DND-41 (cell line): ENCODE measurements around the gene GDNF.
"Not testable (repeated sequence)": the region's sequence is repeated elsewhere in the genome, so short reads cannot be mapped to it uniquely, and the experiment has no call there.

Source experiments
- ATAC-seq: fragments of 200-7000 bp; cut with Tn5 transposase; 3 replicates; pipeline ENCODE4 v1.9.1; 2021; ENCODE audit warnings: low read depth; ENCODE audit not compliant: insufficient read depth
- DNase-seq: peaks from one replicate; pipeline ENCODE4 v3.0.0-alpha.2; 2020
- H2AFZ ChIP-seq: 2 replicates; pipeline ENCODE4 v1.6.0; 2012; ENCODE audit warnings: low read depth, low read length
- H3K27ac ChIP-seq: 2 replicates; pipeline ENCODE4 v1.5.1; 2012; ENCODE audit warnings: low read length, inconsistent platforms
- H3K27me3 ChIP-seq: fragments of 200-600 bp; sonication (generic); 2 replicates; pipeline ENCODE4 v1.6.0; 2012; ENCODE audit warnings: low read length, mild to moderate bottlenecking, inconsistent platforms; ENCODE audit not compliant: insufficient read depth, poor library complexity
- H3K36me3 ChIP-seq: 2 replicates; pipeline ENCODE4 v1.5.1; 2012; ENCODE audit warnings: low read length, inconsistent platforms; ENCODE audit not compliant: insufficient read depth
- H3K4me1 ChIP-seq: 2 replicates; pipeline ENCODE4 v1.5.1; 2012; ENCODE audit warnings: mild to moderate bottlenecking, low read length; ENCODE audit not compliant: insufficient read depth
- H3K4me2 ChIP-seq: 2 replicates; pipeline ENCODE4 v1.6.0; 2012; ENCODE audit warnings: mild to moderate bottlenecking, moderate library complexity, low read length, inconsistent platforms; ENCODE audit not compliant: insufficient read depth
- H3K4me3 ChIP-seq, 2 experiments: fragments of 200-600 bp in 1 of 2; shearing (Covaris generic) in 1 of 2; 2 replicates each; pipeline ENCODE4 v1.5.1; 2012 to 2016; ENCODE audit warnings: inconsistent platforms in 2 of 2, low read length in 2 of 2, mild to moderate bottlenecking in 2 of 2, low read depth in 1 of 2, moderate library complexity in 1 of 2
- H3K79me2 ChIP-seq: 2 replicates; pipeline ENCODE4 v1.6.0; 2012; ENCODE audit warnings: low read length, inconsistent platforms; ENCODE audit not compliant: insufficient read depth
- H3K9ac ChIP-seq: 2 replicates; pipeline ENCODE4 v1.6.0; 2012; ENCODE audit warnings: low read depth, mild to moderate bottlenecking, inconsistent platforms, low read length, moderate library complexity
- H3K9me3 ChIP-seq: 2 replicates; pipeline ENCODE4 v1.5.1; 2012; ENCODE audit warnings: low read length, moderate library complexity, mild to moderate bottlenecking, inconsistent platforms; ENCODE audit not compliant: insufficient read depth, severe bottlenecking
- H4K20me1 ChIP-seq: 2 replicates; pipeline ENCODE4 v1.6.0; 2012; ENCODE audit warnings: low read length; ENCODE audit not compliant: insufficient read depth
- CTCF ChIP-seq: IDR thresholded peaks from 2 replicates; pipeline ENCODE4 v1.5.1; 2012; ENCODE audit warnings: borderline replicate concordance, low read length, moderate library complexity, mild to moderate bottlenecking; ENCODE audit not compliant: poor library complexity, severe bottlenecking; ENCODE audit errors: extremely low read depth
- EZH2 ChIP-seq: IDR thresholded peaks from 3 replicates; pipeline ENCODE4 v1.6.1; 2012; ENCODE audit warnings: borderline replicate concordance, low read depth, mild to moderate bottlenecking, moderate library complexity, low read length, inconsistent platforms; ENCODE audit not compliant: severe bottlenecking

Gene GDNF

GRCh38 chr5:37799865-37800421 lies 39.9 kb downstream of the GDNF start:
- TF ChIP-seq CTCF = no peak
- Histone ChIP-seq H3K9me3 (no peaks in the 10 kb centered on the region), H3K4me1 (no peaks in the 10 kb centered on the region), H3K4me2 (no peak overlapping the region), H3K79me2 (no peaks in the 10 kb centered on the region), H2AFZ (no peak overlapping the region), H3K27ac (no peak overlapping the region), H3K36me3 (no peaks in the 10 kb centered on the region), H4K20me1 (no peaks in the 10 kb centered on the region), H3K4me3 (no peak overlapping the region), H3K27me3 (no peaks in the 10 kb centered on the region), H3K9ac (no peak overlapping the region)
- ATAC-seq (no peak), DNase-seq (no peak)

GRCh38 chr5:37796435-37796834 lies 43.4 kb downstream of the GDNF start:
- not testable (repeated sequence) for H2AFZ ChIP-seq, ATAC-seq, H3K79me2 ChIP-seq, H3K9ac ChIP-seq, H3K27ac ChIP-seq, H3K4me2 ChIP-seq, DNase-seq, H3K4me3 ChIP-seq, H3K9me3 ChIP-seq, H3K27me3 ChIP-seq, H3K36me3 ChIP-seq, H4K20me1 ChIP-seq, H3K4me1 ChIP-seq

GRCh38 chr5:37795292-37795691 lies 44.5 kb downstream of the GDNF start:
- not testable (repeated sequence) for H3K4me3 ChIP-seq, ATAC-seq, H3K27ac ChIP-seq, H3K79me2 ChIP-seq, H3K4me2 ChIP-seq, H3K9me3 ChIP-seq, DNase-seq, H3K4me1 ChIP-seq, H4K20me1 ChIP-seq, H3K27me3 ChIP-seq, H2AFZ ChIP-seq, H3K36me3 ChIP-seq, H3K9ac ChIP-seq

GRCh38 chr5:37792975-37793631 lies 46.7 kb downstream of the GDNF start:
- Histone ChIP-seq H3K9ac (no peak overlapping the region), H3K36me3 (no peaks in the 10 kb centered on the region), H3K27me3 (no peaks in the 10 kb centered on the region), H3K4me1 (no peaks in the 10 kb centered on the region), H3K4me2 (no peak overlapping the region), H4K20me1 (no peaks in the 10 kb centered on the region), H3K4me3 (no peak overlapping the region), H3K27ac (no peak overlapping the region), H2AFZ (no peak overlapping the region), H3K79me2 (no peaks in the 10 kb centered on the region), H3K9me3 (no peaks in the 10 kb centered on the region)
- TF ChIP-seq CTCF (no peak), EZH2 (no peak)
- DNase-seq = no peak
- no peak for ATAC-seq
